Progenitor cell of endocrine pancreas (in vitro differentiated cells): ENCODE data around the gene ASCC3. TPM values are rescaled to one million over a fixed set of nuclear protein-coding genes. Genes with fewer than 3 reads are reported as not detected.
"Not testable (repeated sequence)": the region's sequence is repeated elsewhere in the genome, so short reads cannot be mapped to it uniquely, and the experiment has no call there.

Experiments used
- DNase-seq: peaks from one replicate; pipeline ENCODE4 v3.0.0; 2021; ENCODE audit warnings: low spot score; ENCODE audit not compliant: unreplicated experiment
- H3K27ac Mint-ChIP-seq: 2 replicates; pipeline ENCODE4 v1.8.0; 2021; ENCODE audit warnings: mild to moderate bottlenecking, moderate library complexity, mixed read lengths
- H3K27me3 Mint-ChIP-seq: 2 replicates; pipeline ENCODE4 v1.8.0; 2021; ENCODE audit warnings: mixed read lengths
- H3K36me3 Mint-ChIP-seq: 2 replicates; pipeline ENCODE4 v1.8.0; 2022; ENCODE audit warnings: mixed read lengths; ENCODE audit not compliant: insufficient read depth
- H3K4me1 Mint-ChIP-seq: 2 replicates; pipeline ENCODE4 v1.8.0; 2021; ENCODE audit warnings: low read depth, mixed read lengths
- H3K4me3 Mint-ChIP-seq: 2 replicates; pipeline ENCODE4 v1.8.0; 2021; ENCODE audit warnings: low read depth, mild to moderate bottlenecking, moderate library complexity, mixed read lengths
- H3K9me3 Mint-ChIP-seq: 2 replicates; pipeline ENCODE4 v1.8.0; 2021; ENCODE audit warnings: low read depth, mixed read lengths
- total RNA-seq: library from RNA; stranded (reverse); gene quantifications from 2 replicates; pipeline ENCODE4 v1.2.1, GENCODE V29; 2021
- TF ChIP-seq, protein P1 (sequence below): fragments of 200-600 bp; sonication (generic); IDR thresholded peaks from one replicate; pipeline ENCODE4 v1.5.0; 2021; ENCODE audit warnings: antibody characterized with exemption, mild to moderate bottlenecking; ENCODE audit not compliant: unreplicated experiment

The ASCC3 gene
- total RNA-seq, 1 donor from 2014 or later, result 36.6 TPM

- H3K9me3 Mint-ChIP-seq, result peaks cover 20% of the 10 kb centered on the region
Measured at GRCh38 chr6:100763617-100764241, 117.4 kb downstream of the ASCC3 start.

DNA sequence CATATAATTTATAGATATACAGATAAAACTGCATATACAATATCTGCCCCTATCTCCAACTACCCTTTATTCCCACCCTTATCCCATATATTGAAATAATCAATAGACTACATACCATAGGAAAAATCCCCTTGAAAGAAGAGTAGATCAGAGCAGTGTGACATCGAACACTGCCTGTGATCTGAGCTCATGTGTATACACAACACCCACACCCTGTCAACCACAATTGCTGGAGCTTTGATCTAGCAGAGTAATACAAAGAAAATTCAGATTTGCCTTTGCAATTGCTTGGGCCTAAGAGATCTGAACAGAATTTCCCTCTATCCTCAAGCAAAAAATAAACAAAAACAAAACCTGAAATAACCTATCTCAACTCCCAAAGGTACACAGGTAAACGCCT lies 119.3 kb downstream of the ASCC3 start:
- Mint-ChIP-seq H3K27me3 (no peaks in the 10 kb centered on the region), H3K4me3 (no peak overlapping the region), H3K9me3 (peaks cover 25% of the 10 kb centered on the region), H3K4me1 (no peaks in the 10 kb centered on the region), H3K36me3 (peaks cover 58% of the 10 kb centered on the region), H3K27ac (no peak overlapping the region)
- TF ChIP-seq, protein P1, sequence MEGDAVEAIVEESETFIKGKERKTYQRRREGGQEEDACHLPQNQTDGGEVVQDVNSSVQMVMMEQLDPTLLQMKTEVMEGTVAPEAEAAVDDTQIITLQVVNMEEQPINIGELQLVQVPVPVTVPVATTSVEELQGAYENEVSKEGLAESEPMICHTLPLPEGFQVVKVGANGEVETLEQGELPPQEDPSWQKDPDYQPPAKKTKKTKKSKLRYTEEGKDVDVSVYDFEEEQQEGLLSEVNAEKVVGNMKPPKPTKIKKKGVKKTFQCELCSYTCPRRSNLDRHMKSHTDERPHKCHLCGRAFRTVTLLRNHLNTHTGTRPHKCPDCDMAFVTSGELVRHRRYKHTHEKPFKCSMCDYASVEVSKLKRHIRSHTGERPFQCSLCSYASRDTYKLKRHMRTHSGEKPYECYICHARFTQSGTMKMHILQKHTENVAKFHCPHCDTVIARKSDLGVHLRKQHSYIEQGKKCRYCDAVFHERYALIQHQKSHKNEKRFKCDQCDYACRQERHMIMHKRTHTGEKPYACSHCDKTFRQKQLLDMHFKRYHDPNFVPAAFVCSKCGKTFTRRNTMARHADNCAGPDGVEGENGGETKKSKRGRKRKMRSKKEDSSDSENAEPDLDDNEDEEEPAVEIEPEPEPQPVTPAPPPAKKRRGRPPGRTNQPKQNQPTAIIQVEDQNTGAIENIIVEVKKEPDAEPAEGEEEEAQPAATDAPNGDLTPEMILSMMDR, result no peak
- DNase-seq, result no peak

More at GRCh38 chr6:100763617-100764241, 117.4 kb downstream of the ASCC3 start:
- H3K4me3 Mint-ChIP-seq, result no peak overlapping the region
- no peak overlapping the region for H3K27ac Mint-ChIP-seq
- peaks cover 53% of the 10 kb centered on the region for H3K36me3 Mint-ChIP-seq
- DNase-seq, result no peak
- TF ChIP-seq, protein P1, result no peak
- H3K27me3 Mint-ChIP-seq, result no peaks in the 10 kb centered on the region
- H3K4me1 Mint-ChIP-seq, result no peaks in the 10 kb centered on the region

GRCh38 chr6:100758386-100758785 lies 122.7 kb downstream of the ASCC3 start:
- H3K27me3 Mint-ChIP-seq, H3K27ac Mint-ChIP-seq, DNase-seq, H3K4me1 Mint-ChIP-seq, H3K4me3 Mint-ChIP-seq: not testable (repeated sequence)
- H3K36me3 Mint-ChIP-seq, result peaks cover 39% of the 10 kb centered on the region
- H3K9me3 Mint-ChIP-seq, result peaks cover 14% of the 10 kb centered on the region

DNA sequence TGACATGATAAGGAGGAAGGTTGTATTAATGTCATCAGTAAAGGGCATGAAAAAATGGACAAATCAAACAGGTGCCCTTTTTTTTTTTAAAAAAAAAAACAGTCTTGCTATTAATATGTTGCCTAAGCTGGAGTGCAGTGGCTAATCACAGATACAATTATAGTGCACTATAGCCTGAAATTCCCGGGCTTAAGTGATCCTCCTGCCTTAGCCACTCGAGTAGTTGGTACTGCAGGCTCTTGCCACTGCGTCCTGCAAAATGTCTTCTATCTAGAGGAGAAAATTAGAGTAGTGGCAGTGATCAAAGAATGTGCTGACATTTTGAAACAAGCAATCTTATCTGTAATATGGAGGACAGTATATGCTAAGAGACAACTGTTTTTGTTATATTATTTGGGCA lies 127.7 kb downstream of the ASCC3 start:
- TF ChIP-seq, protein P1, result no peak

GRCh38 chr6:100751590-100751989 lies 129.5 kb downstream of the ASCC3 start:
- Mint-ChIP-seq H3K9me3 (peaks cover 4% of the 10 kb centered on the region), H3K36me3 (peaks cover 8% of the 10 kb centered on the region), H3K4me1 (no peaks in the 10 kb centered on the region), H3K27me3 (no peaks in the 10 kb centered on the region), H3K27ac (no peak overlapping the region), H3K4me3 (no peak overlapping the region)
- DNase-seq, result no peak
- TF ChIP-seq, protein P1, result no peak

More for the DNA sequence above, 127.7 kb downstream of the ASCC3 start:
- Mint-ChIP-seq H3K4me1 (no peaks in the 10 kb centered on the region), H3K27me3 (no peaks in the 10 kb centered on the region), H3K27ac (no peak overlapping the region), H3K9me3 (peaks cover 6% of the 10 kb centered on the region), H3K4me3 (no peak overlapping the region), H3K36me3 (peaks cover 8% of the 10 kb centered on the region)
- no peak for DNase-seq

DNA sequence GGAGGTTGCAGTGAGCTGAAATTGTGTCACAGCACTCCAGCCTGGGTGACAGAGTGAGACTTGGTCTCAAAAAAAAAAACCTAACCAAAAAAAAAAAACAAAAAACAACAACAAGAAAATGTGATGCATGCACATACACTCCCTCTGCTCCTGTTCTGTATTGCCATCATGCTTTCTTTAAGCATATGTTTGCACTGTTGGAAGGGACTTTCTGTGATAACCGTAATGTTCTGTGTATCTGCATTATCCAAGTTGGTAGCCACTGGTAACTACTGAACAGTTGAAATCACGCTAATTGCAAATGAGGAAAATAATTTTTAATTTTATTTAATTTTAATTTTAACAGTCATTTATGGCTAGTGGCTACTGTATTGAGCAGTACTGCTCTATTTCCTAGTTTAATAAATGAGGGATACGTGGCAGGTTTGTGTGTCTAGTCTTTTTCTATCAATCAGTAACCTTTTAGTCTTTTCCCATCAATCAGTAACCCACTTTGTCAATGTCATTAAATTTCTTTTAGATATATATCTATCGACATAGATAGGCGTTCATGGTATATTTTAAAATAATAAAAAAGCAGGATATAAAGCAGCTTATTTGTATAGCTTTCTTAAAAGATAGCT lies 135.6 kb downstream of the ASCC3 start:
- no peak for DNase-seq
- H3K9me3 Mint-ChIP-seq, result peaks cover 17% of the 10 kb centered on the region
- H3K4me3 Mint-ChIP-seq, result no peak overlapping the region
- TF ChIP-seq, protein P1, result no peak
- no peak overlapping the region for H3K27ac Mint-ChIP-seq
- H3K27me3 Mint-ChIP-seq, result no peaks in the 10 kb centered on the region
- H3K36me3 Mint-ChIP-seq, result peaks cover 18% of the 10 kb centered on the region
- H3K4me1 Mint-ChIP-seq, result no peaks in the 10 kb centered on the region
